ENCODE data around the gene ALKBH8.

The ALKBH8 gene

DNA sequence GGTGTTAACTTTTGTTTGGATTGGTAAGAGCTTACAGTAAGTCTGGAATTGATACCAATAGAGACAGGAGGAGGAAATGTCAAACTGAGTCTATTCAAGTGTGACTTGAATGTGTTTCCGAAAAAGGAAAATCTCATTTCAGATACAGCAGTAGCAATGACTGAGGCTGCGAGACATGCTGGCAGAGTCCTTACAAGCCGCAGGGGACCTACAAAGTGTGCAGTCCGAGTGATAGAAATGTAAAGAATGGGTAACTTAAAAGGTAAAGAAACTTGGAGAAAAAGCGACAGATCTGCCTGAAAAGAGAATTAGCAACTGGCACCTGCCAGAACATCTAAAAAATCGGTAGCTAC is 108.4 kb downstream of the ALKBH8 start:
- no peak for TF ChIP-seq GATA1 (IDR thresholded peaks at IDR 0.05; ENCODE audit: low read depth, low read length)
- no peak for TF ChIP-seq POLR2A (IDR thresholded peaks at IDR 0.05; ENCODE audit: low read length)
- peak; percentile 63 to 72 for DNase-seq

DNA sequence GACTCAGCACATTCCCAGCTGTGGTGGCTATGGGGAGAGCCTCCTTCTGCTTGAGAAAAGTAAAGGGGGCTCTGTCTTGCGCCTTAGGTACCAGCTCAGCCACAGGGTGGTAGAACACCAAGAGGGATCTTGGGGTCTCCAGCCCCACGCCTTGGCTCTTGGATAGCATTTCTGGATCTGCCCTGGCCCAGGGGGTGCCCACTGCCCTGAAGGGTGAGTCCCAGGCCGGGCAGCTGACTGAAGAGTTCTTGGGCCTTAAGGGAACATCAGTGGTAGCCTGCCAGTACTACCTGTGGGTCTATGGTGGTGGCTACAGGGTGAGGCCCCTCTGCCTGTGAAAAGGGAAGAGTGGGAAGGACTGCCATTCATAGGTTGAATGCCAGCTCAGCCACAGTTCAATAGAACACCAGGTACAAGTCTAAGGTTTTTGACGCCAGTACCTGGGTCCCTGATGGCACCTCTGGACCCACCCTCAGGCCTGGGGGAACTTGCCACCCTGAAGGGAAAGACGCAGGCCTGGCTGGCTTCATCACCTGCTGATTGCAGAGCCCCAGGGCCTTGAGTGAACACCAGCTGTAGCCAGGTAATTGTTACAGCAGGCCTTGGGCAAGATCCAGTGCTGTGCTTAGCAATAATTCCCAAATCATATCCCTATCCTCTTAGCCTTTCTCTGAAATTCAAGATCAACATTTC is 111.8 kb downstream of the ALKBH8 start:
- DNase-seq, result no peak
- TF ChIP-seq POLR2A (IDR thresholded peaks at IDR 0.05; ENCODE audit: low read length) (no peak), GATA1 (IDR thresholded peaks at IDR 0.05; ENCODE audit: low read depth, low read length) (no peak)
